K562 (cell line): Measurements from ENCODE around the gene TMC6. TPM values are rescaled to one million over a fixed set of nuclear protein-coding genes. Genes with fewer than 3 reads are reported as not detected.

Experiments
- CTBP1 ChIP-seq: fragments of 450-650 bp; IDR thresholded peaks from 2 replicates; pipeline ENCODE4 v1.6.1; 2016; ENCODE audit warnings: borderline replicate concordance
- FIP1L1 ChIP-seq: fragments of 200-400 bp; formaldehyde crosslinking; IDR thresholded peaks from 2 replicates; pipeline ENCODE4 v1.6.1; 2018; ENCODE audit warnings: mild to moderate bottlenecking, low read depth, low read length; ENCODE audit not compliant: poor library complexity, severe bottlenecking
- HMGN3 ChIP-seq: IDR thresholded peaks from 2 replicates; pipeline ENCODE4 v1.6.1; 2011; ENCODE audit warnings: borderline replicate concordance, low read depth, mild to moderate bottlenecking, mixed read lengths, low read length; ENCODE audit not compliant: insufficient read length; ENCODE audit errors: extremely low read depth
- NR1H2 ChIP-seq: sonication (generic); formaldehyde crosslinking; IDR thresholded peaks from 2 replicates; pipeline ENCODE4 v1.4.0; 2020; ENCODE audit warnings: mild to moderate bottlenecking, missing genetic modification reagents
- PHTF2 ChIP-seq: fragments of 250-450 bp; sonication (Bioruptor Pico); IDR thresholded peaks from 2 replicates; pipeline ENCODE4 v1.5.0; 2021; ENCODE audit warnings: mild to moderate bottlenecking
- POLR2A ChIP-seq: fragments of 450-650 bp; conservative IDR thresholded peaks from 2 replicates; pipeline ENCODE4 v1.6.1; 2016
- POLR2AphosphoS5 ChIP-seq: IDR thresholded peaks from 2 replicates; pipeline ENCODE4 v1.6.1; 2011; ENCODE audit warnings: mild to moderate bottlenecking, low read depth, low read length, moderate library complexity; ENCODE audit not compliant: control insufficient read depth, insufficient read depth
- POLR2G ChIP-seq: fragments of 200-400 bp; formaldehyde crosslinking; IDR thresholded peaks from 2 replicates; pipeline ENCODE4 v1.6.1; 2017; ENCODE audit warnings: low read depth, mild to moderate bottlenecking, antibody characterized with exemption, low read length, moderate library complexity
- RBFOX2 ChIP-seq: fragments of 200-400 bp; formaldehyde crosslinking; IDR thresholded peaks from 2 replicates; pipeline ENCODE4 v1.6.1; 2017; ENCODE audit warnings: low read depth, mild to moderate bottlenecking, low read length, moderate library complexity
- SUPT5H ChIP-seq: fragments of 450-650 bp; IDR thresholded peaks from 2 replicates; pipeline ENCODE4 v1.6.1; 2016
- ZNF212 ChIP-seq: fragments of 450-650 bp; formaldehyde crosslinking; IDR thresholded peaks from 2 replicates; pipeline ENCODE4 v1.4.0; 2020; ENCODE audit warnings: mild to moderate bottlenecking
- ZNF274 ChIP-seq: IDR thresholded peaks from 2 replicates; pipeline ENCODE4 v1.6.1; 2011; ENCODE audit warnings: low read depth, mild to moderate bottlenecking, low read length, moderate library complexity, borderline replicate concordance
- ZNF449 ChIP-seq: fragments of 250-450 bp; sonication (Bioruptor Pico); IDR thresholded peaks from 2 replicates; pipeline ENCODE4 v1.8.0; 2022; ENCODE audit warnings: moderate library complexity, mild to moderate bottlenecking, inconsistent platforms
- polyA plus RNA-seq, 8 experiments: library from polyadenylated mRNA; depleted of rRNA in 4 of 8; stranded (reverse) in 5 of 8; unstranded in 3 of 8; fragments of >200 nt; fragmentation: Nextera tagmentation in 2 of 8; fragmentation: Illumina TruSeq in 1 of 8; extraction: Ambion mirVana in 2 of 8; extraction: Trizol in 1 of 8; gene quantifications; 2 replicates each; pipeline versions ENCODE4 v1.2.1 to v1.2.3, GENCODE V29; 2011 to 2014; ENCODE audit warnings: inconsistent platforms in 1 of 8, missing spikeins in 1 of 8
- total RNA-seq, 7 experiments: library from RNA; depleted of rRNA in 6 of 7; stranded (reverse); fragments of >200 nt in 6 of 7; fragmentation: Illumina TruSeq in 2 of 7; extraction: Trizol in 2 of 7; gene quantifications; 2 replicates each; pipeline versions ENCODE4 v1.2.1 to v1.2.3, GENCODE V29; 2011 to 2021; ENCODE audit warnings: low replicate concordance in 1 of 7
- TF ChIP-seq, protein P1 (sequence below): sonication (generic); formaldehyde crosslinking; IDR thresholded peaks from 2 replicates; pipeline ENCODE4 v1.4.0; 2020; ENCODE audit warnings: mild to moderate bottlenecking, missing genetic modification reagents

Gene TMC6
- total and polyA plus RNA-seq, 9 of the 15 experiments (the other 6 are each of a cell fraction or from before 2014, with no cell fraction given) = 4.1 to 351 (median 66.9) TPM

DNA sequence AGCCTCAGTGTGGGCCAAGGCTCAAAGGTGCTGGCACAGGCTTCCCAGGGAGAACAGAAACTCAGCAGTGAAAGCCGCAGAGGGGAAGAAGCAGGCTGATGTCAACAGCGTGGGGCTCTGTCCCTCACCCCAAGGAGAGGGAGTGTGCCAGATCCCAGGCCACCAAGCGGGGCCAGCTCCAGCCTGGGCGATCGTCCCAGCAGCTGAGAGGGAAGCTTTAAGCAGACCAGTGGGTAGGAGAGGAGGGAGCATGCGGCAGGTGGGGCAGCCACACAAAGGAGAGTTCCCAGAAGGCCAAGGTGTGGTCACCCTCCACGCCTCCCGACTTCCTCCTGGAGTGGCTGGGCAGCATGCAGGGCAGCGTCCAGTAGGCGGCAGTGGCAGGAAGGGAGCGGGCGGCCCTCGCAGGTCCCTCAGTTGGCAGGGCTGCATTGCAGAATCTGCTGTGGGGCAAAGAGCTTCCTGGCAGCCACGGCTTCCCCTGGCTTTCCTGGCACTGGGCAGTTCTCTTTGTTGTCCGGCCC, 45.9 kb upstream of the TMC6 start (continued):
- TF ChIP-seq, protein P1, sequence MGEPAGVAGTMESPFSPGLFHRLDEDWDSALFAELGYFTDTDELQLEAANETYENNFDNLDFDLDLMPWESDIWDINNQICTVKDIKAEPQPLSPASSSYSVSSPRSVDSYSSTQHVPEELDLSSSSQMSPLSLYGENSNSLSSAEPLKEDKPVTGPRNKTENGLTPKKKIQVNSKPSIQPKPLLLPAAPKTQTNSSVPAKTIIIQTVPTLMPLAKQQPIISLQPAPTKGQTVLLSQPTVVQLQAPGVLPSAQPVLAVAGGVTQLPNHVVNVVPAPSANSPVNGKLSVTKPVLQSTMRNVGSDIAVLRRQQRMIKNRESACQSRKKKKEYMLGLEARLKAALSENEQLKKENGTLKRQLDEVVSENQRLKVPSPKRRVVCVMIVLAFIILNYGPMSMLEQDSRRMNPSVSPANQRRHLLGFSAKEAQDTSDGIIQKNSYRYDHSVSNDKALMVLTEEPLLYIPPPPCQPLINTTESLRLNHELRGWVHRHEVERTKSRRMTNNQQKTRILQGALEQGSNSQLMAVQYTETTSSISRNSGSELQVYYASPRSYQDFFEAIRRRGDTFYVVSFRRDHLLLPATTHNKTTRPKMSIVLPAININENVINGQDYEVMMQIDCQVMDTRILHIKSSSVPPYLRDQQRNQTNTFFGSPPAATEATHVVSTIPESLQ (CRISPR knock-in tag) = no peak
- TF ChIP-seq POLR2G (peak; percentile 83), ZNF274 (no peak), POLR2AphosphoS5 (peak; percentile 11; the same call in 1 of the 2 replicates), RBFOX2 (peak; percentile 75), SUPT5H (peak; percentile 69), FIP1L1 (peak; percentile 39), ZNF449 (CRISPR knock-in tag) (no peak), NR1H2 (CRISPR knock-in tag) (no peak), ZNF212 (no peak), POLR2A (peak; percentile 52), HMGN3 (peak; percentile 23), CTBP1 (no peak), PHTF2 (CRISPR knock-in tag) (no peak)
